Esophagus squamous epithelium (tissue), 5 donors: ENCODE data around the gene CLEC4C. TPM values are rescaled to one million over a fixed set of nuclear protein-coding genes. Genes with fewer than 3 reads are reported as not detected.

Experiments used
- DNase-seq: peaks from one replicate; lab custom pipeline; 2025; lab: John Stamatoyannopoulos, UW
- H3K27ac ChIP-seq, 4 donors: fragments of 200-600 bp; sonication (generic); one replicate each; pipeline ENCODE4 v1.5.1; 2016 to 2019; ENCODE audit warnings: mild to moderate bottlenecking in 1 of 4
- H3K27me3 ChIP-seq, 4 donors: fragments of 200-600 bp; sonication (generic); 1 replicate in 3 of 4; 2 replicates in 1 of 4; pipeline versions ENCODE4 v1.5.1 to v1.6.0; 2017 to 2021; ENCODE audit warnings: antibody characterized with exemption in 1 of 4
- H3K36me3 ChIP-seq, 3 donors: fragments of 200-600 bp; sonication (generic); one replicate each; pipeline ENCODE4 v1.5.1; 2016 to 2019
- H3K4me1 ChIP-seq, 3 donors: fragments of 200-600 bp; sonication (generic); one replicate each; pipeline ENCODE4 v1.5.1; 2017 to 2019
- H3K4me3 ChIP-seq, 4 donors: fragments of 200-600 bp; sonication (generic); 1 replicate in 3 of 4; 2 replicates in 1 of 4; pipeline ENCODE4 v1.5.1; 2016 to 2019; ENCODE audit warnings: mild to moderate bottlenecking in 2 of 4, moderate library complexity in 1 of 4
- H3K9me3 ChIP-seq, 3 donors: fragments of 200-600 bp; sonication (generic); one replicate each; pipeline ENCODE4 v1.5.1; 2016 to 2019
- POLR2A ChIP-seq, 4 donors: fragments of 450-650 bp; IDR thresholded peaks; one replicate each; pipeline ENCODE4 v1.6.1; 2017; ENCODE audit warnings: antibody characterized with exemption in 4 of 4, mild to moderate bottlenecking in 4 of 4, moderate library complexity in 3 of 4
- WGBS, 2 donors: methylation state at CpG; one replicate each; pipeline ENCODE4 v1.1.5; 2018; 5-methylcytosine and 5-hydroxymethylcytosine counted together
- intact Hi-C: fragments of 100-400 bp; cut with DNase I; formaldehyde crosslinking; loops from one replicate; pipeline ENCODE4 v1.15.0; 2022
- total RNA-seq, 4 donors: library from RNA; depleted of rRNA; stranded (reverse); fragments of >200 nt; gene quantifications; one replicate each; pipeline ENCODE4 v1.1.0, GENCODE V29; 2016
- TF ChIP-seq, protein P1 (sequence below), 6 experiments: fragments of 450-650 bp in 4 of 6; fragments of 200-600 bp in 2 of 6; sonication (generic) in 2 of 6; IDR thresholded peaks; one replicate each; pipeline ENCODE4 v1.5.1; 2016 to 2019; ENCODE audit warnings: antibody characterized with exemption in 6 of 6, mild to moderate bottlenecking in 4 of 6, moderate library complexity in 4 of 6
- donor health status: DM: yes; HTN: yes; CAD: no.

Gene CLEC4C
- total RNA-seq, 4 donors from 2014 or later, result not detected

DNA sequence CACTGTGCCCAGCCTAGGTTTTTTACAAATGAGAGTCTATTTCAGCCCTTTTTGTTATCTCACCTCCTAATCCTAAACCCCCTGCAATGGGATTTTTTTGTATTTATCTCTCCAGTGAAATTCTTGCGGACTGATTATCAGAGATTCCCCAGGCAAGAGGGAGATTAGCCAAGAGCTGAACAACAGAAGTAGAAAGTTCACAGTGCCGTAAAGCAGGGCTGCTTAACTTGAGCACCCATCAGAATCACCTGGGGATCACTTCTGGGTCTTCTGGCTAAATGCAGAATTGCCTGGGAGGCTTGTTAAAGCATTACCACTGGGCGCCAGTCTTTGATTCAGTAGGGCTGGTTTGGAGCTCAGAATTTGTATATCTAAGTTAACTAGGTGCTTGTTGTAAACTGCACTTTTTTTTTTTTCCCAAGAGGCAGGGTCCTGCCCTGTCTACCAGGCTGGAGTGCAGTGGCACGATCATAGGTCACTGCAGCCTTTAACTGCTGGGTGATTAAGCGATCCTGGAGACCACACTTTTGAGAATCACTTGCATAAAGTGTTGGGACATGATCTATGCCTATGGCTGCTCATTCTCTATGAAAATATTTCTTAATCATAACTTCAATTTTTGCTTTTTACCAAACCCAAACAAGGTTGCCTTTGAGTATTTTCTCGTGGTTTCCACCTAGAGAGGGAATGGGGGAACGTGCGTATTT is 37.1 kb downstream of the CLEC4C start:
- no peak for DNase-seq
- Histone ChIP-seq H3K4me3 (no peak overlapping the region), H3K36me3 (no peaks in the 10 kb centered on the region), H3K27me3 (no peaks in the 10 kb centered on the region), H3K9me3 (no peaks in the 10 kb centered on the region), H3K27ac (no peak overlapping the region), H3K4me1 (no peaks in the 10 kb centered on the region)
- intact Hi-C loops, result no loop called here
- TF ChIP-seq, protein P1, sequence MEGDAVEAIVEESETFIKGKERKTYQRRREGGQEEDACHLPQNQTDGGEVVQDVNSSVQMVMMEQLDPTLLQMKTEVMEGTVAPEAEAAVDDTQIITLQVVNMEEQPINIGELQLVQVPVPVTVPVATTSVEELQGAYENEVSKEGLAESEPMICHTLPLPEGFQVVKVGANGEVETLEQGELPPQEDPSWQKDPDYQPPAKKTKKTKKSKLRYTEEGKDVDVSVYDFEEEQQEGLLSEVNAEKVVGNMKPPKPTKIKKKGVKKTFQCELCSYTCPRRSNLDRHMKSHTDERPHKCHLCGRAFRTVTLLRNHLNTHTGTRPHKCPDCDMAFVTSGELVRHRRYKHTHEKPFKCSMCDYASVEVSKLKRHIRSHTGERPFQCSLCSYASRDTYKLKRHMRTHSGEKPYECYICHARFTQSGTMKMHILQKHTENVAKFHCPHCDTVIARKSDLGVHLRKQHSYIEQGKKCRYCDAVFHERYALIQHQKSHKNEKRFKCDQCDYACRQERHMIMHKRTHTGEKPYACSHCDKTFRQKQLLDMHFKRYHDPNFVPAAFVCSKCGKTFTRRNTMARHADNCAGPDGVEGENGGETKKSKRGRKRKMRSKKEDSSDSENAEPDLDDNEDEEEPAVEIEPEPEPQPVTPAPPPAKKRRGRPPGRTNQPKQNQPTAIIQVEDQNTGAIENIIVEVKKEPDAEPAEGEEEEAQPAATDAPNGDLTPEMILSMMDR (IDR thresholded peaks at IDR 0.05), result no peak
- WGBS, 2 donors, result 48 to 69% methylated on average over 7 to 8 of the region's 8 CpGs

GRCh38 chr12:7705846-7706245 is 41.3 kb downstream of the CLEC4C start:
- Histone ChIP-seq H3K27ac (no peak overlapping the region), H3K4me1 (no peaks in the 10 kb centered on the region), H3K36me3 (no peaks in the 10 kb centered on the region), H3K9me3 (no peaks in the 10 kb centered on the region), H3K4me3 (no peak overlapping the region), H3K27me3 (no peaks in the 10 kb centered on the region)
- TF ChIP-seq, protein P1 (IDR thresholded peaks at IDR 0.05), result no peak
- TF ChIP-seq POLR2A (IDR thresholded peaks at IDR 0.05), result no peak
- intact Hi-C loops, result no loop called here
- DNase-seq, result no peak
- 90 to 94% methylated on average over 13 to 24 of the region's 29 CpGs for WGBS, 2 donors

DNA sequence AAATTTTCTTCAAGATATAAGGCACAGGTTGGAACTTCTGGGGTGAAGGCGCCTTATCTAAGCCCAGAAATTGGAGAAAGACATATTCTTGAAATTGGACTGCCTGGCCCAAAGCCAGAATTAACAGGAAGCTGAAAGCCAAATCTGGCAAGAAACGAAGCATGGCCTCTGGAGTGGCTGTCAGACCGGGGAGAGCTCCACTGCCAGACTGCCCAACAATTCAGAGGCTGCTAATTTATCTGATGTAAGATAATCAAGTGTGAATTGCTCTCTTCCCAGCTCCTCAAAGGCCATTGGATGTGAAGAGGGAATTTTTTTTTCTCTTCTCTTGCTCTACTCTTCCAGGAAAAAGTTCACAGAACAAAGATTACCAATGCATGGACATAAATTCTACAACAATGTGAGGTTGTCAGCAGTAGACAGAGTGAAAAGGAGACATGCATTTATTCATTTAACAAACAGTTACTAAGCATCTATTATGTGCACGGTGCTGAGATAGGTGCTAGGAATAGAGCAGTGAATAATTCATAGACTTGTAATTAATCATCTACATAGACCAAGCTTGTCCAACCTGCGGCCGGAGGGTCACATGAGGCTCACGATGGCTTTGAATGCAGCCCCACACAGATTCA is 51.5 kb downstream of the CLEC4C start, which contains the start of gene GDF3:
Gene GDF3, minus strand, starts transcription at position 210 of the 632 bp plus-strand sequence. Its CDS starts 47 bp downstream, at position 163.
- no peaks in the 10 kb centered on the region for H3K4me1 ChIP-seq
- H3K27ac ChIP-seq, result peak within 1 kb of the TSS in 1 of 4 donors; percentile 33
- DNase-seq, result no peak
- intact Hi-C loops, result no loop called here
- no peak within 1 kb of the TSS for H3K4me3 ChIP-seq
- H3K9me3 ChIP-seq, result no peaks in the 10 kb centered on the region
- TF ChIP-seq POLR2A (IDR thresholded peaks at IDR 0.05), result no peak
- TF ChIP-seq, protein P1 (IDR thresholded peaks at IDR 0.05), result no peak
- 36 to 42% methylated on average over 7 of the region's 7 CpGs for WGBS, 2 donors
- H3K27me3 ChIP-seq, result no peaks in the 10 kb centered on the region
- no peaks in the 10 kb centered on the region for H3K36me3 ChIP-seq

DNA sequence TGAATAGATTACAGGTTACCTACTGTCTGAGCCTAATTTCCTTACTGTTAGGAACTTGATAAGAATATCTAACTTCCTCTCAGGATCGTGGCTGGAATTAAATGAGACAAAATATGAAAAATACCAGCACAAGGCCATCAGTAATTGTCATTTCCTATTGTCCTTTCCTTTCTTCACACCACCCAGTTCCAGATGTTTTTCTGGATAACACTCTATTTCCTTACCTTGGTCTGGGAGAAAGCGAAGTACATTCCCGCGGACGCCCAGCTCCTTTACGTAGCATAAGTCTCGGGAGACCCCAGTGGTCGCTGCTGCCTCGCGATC is 52.0 kb downstream of the CLEC4C start:
- WGBS, 2 donors, result 37 to 68% methylated on average over 9 to 10 of the region's 10 CpGs
- DNase-seq, result no peak
- Histone ChIP-seq H3K4me3 (no peak overlapping the region), H3K9me3 (no peaks in the 10 kb centered on the region), H3K27me3 (no peaks in the 10 kb centered on the region), H3K27ac (peak overlapping the region in 1 of 4 donors; percentile 33), H3K4me1 (no peaks in the 10 kb centered on the region), H3K36me3 (no peaks in the 10 kb centered on the region)
- intact Hi-C loops, result no loop called here
- TF ChIP-seq, protein P1 (IDR thresholded peaks at IDR 0.05), result no peak
- no peak for TF ChIP-seq POLR2A (IDR thresholded peaks at IDR 0.05)

DNA sequence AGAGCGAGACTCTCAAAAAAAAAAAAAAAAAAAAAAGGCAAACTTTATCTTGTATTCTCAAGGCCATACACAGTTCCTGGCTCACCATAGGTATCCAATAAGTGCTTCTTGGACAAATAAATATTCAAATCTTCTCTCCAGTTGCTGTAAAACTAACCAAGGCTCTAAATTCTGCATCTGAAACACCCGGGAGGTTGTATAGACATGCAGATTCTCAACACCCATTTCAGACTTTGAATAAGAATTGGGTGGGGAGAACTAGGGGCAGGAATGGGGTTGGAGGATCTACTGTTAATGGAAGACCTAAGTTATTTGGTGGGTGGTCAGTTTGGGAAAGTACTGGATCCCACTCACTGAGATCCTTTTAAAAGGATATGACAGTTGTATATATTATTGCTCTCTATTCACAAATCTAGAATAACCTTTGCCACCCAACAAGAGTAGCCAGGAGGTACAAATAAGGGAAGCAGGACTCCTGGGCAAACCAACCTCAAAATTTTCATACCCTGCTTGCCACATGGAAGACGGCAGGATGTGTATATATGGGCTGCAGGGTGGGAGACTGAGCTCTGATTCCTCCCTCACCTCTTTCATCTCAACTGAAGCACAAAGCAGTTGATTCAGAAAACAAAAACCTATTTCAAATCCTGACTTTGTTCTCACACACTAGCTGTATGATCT is 52.5 kb downstream of the CLEC4C start:
- 46 to 52% methylated on average over 3 of the region's 3 CpGs for WGBS, 2 donors
- Histone ChIP-seq H3K27me3 (no peaks in the 10 kb centered on the region), H3K9me3 (no peaks in the 10 kb centered on the region), H3K4me3 (no peak overlapping the region), H3K4me1 (no peaks in the 10 kb centered on the region), H3K27ac (no peak overlapping the region), H3K36me3 (no peaks in the 10 kb centered on the region)
- intact Hi-C loops, result no loop called here
- DNase-seq, result no peak
- TF ChIP-seq, protein P1 (IDR thresholded peaks at IDR 0.05), result no peak
- TF ChIP-seq POLR2A (IDR thresholded peaks at IDR 0.05), result no peak
